ENCODE data around the gene SYMPK.

DNA sequence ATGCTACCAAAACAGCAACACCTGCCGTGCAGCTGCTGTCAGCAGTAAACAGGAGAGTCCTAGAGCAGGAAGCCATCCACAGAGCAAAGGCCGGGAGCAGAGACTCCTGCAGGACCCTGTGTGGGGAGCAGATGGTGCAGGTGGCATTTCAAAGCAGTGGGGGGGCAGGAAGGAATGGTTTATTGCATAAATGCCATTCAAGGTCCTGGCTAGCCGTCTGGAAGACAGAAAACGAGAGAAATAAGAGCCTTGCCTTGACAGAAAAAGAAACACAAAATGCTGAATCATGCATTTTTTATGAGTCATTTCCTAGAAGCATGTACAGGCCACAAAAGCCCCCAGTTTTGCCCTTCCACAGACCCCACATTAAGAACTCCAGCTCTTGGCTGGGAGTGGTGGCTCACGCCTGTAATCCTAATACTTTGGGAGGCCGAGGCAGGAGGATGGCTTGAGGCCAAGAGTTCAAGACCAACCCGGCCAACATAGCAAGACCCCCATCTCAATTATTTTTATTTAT lies 53.2 kb downstream of the SYMPK start:
- TF ChIP-seq, protein P1, sequence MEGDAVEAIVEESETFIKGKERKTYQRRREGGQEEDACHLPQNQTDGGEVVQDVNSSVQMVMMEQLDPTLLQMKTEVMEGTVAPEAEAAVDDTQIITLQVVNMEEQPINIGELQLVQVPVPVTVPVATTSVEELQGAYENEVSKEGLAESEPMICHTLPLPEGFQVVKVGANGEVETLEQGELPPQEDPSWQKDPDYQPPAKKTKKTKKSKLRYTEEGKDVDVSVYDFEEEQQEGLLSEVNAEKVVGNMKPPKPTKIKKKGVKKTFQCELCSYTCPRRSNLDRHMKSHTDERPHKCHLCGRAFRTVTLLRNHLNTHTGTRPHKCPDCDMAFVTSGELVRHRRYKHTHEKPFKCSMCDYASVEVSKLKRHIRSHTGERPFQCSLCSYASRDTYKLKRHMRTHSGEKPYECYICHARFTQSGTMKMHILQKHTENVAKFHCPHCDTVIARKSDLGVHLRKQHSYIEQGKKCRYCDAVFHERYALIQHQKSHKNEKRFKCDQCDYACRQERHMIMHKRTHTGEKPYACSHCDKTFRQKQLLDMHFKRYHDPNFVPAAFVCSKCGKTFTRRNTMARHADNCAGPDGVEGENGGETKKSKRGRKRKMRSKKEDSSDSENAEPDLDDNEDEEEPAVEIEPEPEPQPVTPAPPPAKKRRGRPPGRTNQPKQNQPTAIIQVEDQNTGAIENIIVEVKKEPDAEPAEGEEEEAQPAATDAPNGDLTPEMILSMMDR (IDR thresholded peaks at IDR 0.05 in 8 of 11, conservative IDR thresholded peaks at IDR 0.05 in 3 of 11): no peak
- TF ChIP-seq POLR2A (IDR thresholded peaks at IDR 0.05): no peak
- no peak for TF ChIP-seq POLR2AphosphoS5 (IDR thresholded peaks at IDR 0.05)

All from spleen (tissue), 7 donors.